ENCODE data around the gene CALML4. TPM values are rescaled to one million over a fixed set of nuclear protein-coding genes. Genes with fewer than 3 reads are reported as not detected.

Gene CALML4
- total RNA-seq, 2 experiments from 2014 or later, result 6.9 to 7.3 TPM

DNA sequence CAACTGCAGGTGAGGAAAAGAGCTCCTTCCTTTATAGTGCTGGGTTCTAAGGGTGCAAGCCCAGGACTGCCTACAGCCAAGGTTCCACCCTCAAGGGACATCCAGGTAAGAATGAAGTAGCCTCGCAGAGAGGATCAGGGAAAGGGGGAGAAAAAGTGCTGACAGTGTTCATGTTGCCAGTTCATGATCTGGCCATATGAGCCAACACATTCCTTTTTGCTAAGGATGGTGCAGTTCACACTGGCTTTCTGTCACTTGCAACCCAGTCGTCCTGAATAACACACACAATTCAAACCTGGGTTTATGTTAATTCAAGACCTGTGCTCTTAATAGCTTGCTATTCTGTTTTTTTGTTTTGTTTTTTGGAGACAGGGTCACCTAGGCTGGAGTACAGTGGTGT is 15.4 kb upstream of the CALML4 start:
- TF ChIP-seq, protein P1, sequence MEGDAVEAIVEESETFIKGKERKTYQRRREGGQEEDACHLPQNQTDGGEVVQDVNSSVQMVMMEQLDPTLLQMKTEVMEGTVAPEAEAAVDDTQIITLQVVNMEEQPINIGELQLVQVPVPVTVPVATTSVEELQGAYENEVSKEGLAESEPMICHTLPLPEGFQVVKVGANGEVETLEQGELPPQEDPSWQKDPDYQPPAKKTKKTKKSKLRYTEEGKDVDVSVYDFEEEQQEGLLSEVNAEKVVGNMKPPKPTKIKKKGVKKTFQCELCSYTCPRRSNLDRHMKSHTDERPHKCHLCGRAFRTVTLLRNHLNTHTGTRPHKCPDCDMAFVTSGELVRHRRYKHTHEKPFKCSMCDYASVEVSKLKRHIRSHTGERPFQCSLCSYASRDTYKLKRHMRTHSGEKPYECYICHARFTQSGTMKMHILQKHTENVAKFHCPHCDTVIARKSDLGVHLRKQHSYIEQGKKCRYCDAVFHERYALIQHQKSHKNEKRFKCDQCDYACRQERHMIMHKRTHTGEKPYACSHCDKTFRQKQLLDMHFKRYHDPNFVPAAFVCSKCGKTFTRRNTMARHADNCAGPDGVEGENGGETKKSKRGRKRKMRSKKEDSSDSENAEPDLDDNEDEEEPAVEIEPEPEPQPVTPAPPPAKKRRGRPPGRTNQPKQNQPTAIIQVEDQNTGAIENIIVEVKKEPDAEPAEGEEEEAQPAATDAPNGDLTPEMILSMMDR (IDR thresholded peaks at IDR 0.05), result no peak
- CTCF ChIA-PET, result interaction anchor here (1.4 kb wide), 1 partner anchor 9 kb away, joined by 3 read pairs; no protein-coding TSS in a partner anchor

DNA sequence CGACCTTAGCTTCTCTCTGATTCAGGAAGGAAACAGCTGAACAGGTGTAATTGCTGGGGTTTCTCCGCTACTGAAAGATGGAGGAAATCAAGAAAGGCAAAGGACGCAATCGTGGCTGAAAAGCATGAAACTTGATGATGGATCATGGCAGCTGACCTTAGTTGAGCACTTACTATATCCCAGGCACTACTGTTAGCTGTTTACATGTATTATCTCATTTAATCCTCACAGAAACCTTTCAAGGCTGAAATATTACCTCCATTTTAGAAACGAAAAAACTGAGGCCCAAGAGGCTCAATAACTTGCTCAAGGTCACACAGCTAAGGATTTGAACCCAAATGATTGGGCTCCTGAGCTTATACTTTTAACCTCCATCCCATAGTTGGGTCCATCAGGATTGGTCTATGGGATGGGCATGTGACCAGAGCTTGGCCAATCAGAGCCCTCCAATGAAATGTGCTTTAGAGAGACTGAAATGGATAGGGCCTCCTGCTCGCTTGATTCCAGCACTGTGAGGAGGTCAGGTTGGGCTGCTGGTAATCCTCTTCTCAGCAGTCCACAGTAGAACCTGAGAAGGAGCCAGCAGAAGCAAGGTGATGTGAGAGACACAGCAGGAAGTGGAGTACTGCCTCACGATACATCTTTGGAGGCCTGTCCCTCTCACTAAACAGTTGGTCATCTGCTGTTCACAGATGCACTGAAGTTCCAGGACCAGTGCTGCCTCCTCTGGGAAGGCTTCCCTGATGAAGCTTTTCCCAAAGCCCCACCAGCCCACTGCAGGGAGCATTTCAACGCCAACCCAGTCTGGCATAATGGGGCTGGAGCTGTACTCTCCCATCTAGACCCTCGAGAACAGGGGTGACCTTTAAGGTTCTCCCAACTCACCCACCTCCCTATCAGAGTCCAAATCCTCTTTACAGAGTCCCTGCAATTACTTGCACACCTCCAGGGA is 14.0 kb upstream of the CALML4 start:
- Mint-ChIP-seq H3K27me3 (no peaks in the 10 kb centered on the region), H3K27ac (no peak overlapping the region), H3K4me3 (no peak overlapping the region), H3K36me3 (ENCODE audit: low read depth) (peaks cover 33% of the 10 kb centered on the region), H3K9me3 (no peaks in the 10 kb centered on the region), H3K4me1 (ENCODE audit: low read depth) (peaks cover 2% of the 10 kb centered on the region)
- ATAC-seq (no peak), DNase-seq (no peak)
- TF ChIP-seq, protein P1 (IDR thresholded peaks at IDR 0.05), result no peak
- ChIA-PET CTCF (interaction anchor here (1.4 kb wide), 1 partner anchor 8 kb away, joined by 3 read pairs; no protein-coding TSS in a partner anchor), POLR2A (interaction anchor here (1.2 to 2.4 kb wide), 2 partner anchors 9 to 10 kb away, joined by 6 to 10 read pairs; partner anchors contain the start of gene CLN6)
- intact Hi-C loops (cut with micrococcal nuclease), result no loop called here

More for the DNA sequence above, 15.4 kb upstream of the CALML4 start:
- H3K27me3 Mint-ChIP-seq, result no peaks in the 10 kb centered on the region
- no peak for ATAC-seq
- POLR2A ChIA-PET, result interaction anchor here (1.1 to 2.4 kb wide), 2 partner anchors 9 to 36 kb away, joined by 3 to 10 read pairs; partner anchors contain the start of gene CLN6
- no peak for DNase-seq
- peaks cover 39% of the 10 kb centered on the region for H3K36me3 Mint-ChIP-seq (ENCODE audit: low read depth)
- H3K4me1 Mint-ChIP-seq (ENCODE audit: low read depth), result peaks cover 11% of the 10 kb centered on the region
- no peak overlapping the region for H3K27ac Mint-ChIP-seq
- intact Hi-C loops (cut with micrococcal nuclease), result no loop called here
- no peak overlapping the region for H3K4me3 Mint-ChIP-seq
- no peaks in the 10 kb centered on the region for H3K9me3 Mint-ChIP-seq

DNA sequence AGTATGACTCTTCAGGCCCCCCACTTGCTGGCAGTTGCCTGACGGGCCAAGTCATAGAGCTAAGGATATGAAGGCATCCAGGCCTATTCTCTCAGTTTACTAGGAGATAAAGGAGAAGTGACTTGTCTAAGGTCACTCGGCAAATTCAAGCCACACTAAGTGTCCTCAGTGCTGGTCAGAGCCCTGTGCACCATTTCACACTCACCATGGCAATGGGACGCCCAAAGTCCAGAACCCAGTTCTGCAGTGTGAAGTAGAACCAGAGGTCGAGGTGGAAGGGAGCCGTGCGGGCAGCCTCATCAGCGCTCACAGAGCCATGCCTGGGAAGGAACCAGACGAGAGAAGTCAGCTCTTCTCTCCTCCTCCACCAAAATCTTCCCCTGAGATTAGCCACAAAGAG is 13.2 kb upstream of the CALML4 start:
- peaks cover 33% of the 10 kb centered on the region for H3K36me3 Mint-ChIP-seq (ENCODE audit: low read depth)
- no peak overlapping the region for H3K27ac Mint-ChIP-seq
- DNase-seq (no peak), ATAC-seq (no peak)
- no peaks in the 10 kb centered on the region for H3K9me3 Mint-ChIP-seq
- CTCF ChIA-PET, result no interaction called here
- intact Hi-C loops (cut with micrococcal nuclease), result no loop called here
- H3K4me1 Mint-ChIP-seq (ENCODE audit: low read depth), result peaks cover 2% of the 10 kb centered on the region
- TF ChIP-seq, protein P1 (IDR thresholded peaks at IDR 0.05), result no peak
- POLR2A ChIA-PET, result interaction anchor here (2.4 kb wide), 1 partner anchor 11 kb away, joined by 10 read pairs; the partner anchor contains the start of gene CLN6
- no peaks in the 10 kb centered on the region for H3K27me3 Mint-ChIP-seq
- no peak overlapping the region for H3K4me3 Mint-ChIP-seq

DNA sequence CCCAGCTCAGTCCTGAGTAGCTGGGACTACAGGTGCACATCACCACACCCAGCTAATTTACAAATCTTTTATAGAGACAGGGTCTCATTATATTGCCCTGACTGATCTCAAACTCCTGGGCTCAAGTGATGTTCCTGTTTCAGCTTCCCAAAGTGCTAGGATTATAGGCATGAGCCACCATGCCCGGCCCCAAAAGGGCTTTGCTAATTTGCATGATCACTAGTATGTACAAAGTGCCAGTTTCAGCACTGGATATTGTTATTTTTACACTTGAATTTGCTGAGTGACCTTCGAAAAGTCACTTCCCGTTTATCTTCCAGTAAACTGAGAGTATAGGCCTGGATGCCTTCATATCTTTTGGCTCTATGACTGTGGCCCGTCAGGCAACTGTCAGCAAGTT is 12.2 kb upstream of the CALML4 start:
- intact Hi-C loops (cut with micrococcal nuclease), result no loop called here

More for the DNA sequence above, 12.2 kb upstream of the CALML4 start:
- ChIA-PET CTCF (no interaction called here), POLR2A (no interaction called here)
- H3K4me3 Mint-ChIP-seq, result no peak overlapping the region
- H3K9me3 Mint-ChIP-seq, result no peaks in the 10 kb centered on the region
- TF ChIP-seq, protein P1 (IDR thresholded peaks at IDR 0.05), result no peak
- peaks cover 26% of the 10 kb centered on the region for H3K36me3 Mint-ChIP-seq (ENCODE audit: low read depth)
- no peaks in the 10 kb centered on the region for H3K27me3 Mint-ChIP-seq
- DNase-seq (no peak), ATAC-seq (no peak)
- H3K4me1 Mint-ChIP-seq (ENCODE audit: low read depth), result no peaks in the 10 kb centered on the region
- H3K27ac Mint-ChIP-seq, result no peak overlapping the region

Data from activated CD8-positive, alpha-beta T cell treated with anti-CD3 and anti-CD28 coated beads for 36 hours (primary cell).